Stimulated activated CD8-positive, alpha-beta memory T cell treated with anti-CD3 and anti-CD28 coated beads, Interleukin-7, amount 100 ng/mL, for 24 hours (primary cell): ENCODE measurements around the gene STRN.

Source experiments
- DNase-seq: peaks from one replicate; pipeline ENCODE4 v3.0.0-alpha.2; 2020; ENCODE audit warnings: low read depth

The STRN gene

DNA sequence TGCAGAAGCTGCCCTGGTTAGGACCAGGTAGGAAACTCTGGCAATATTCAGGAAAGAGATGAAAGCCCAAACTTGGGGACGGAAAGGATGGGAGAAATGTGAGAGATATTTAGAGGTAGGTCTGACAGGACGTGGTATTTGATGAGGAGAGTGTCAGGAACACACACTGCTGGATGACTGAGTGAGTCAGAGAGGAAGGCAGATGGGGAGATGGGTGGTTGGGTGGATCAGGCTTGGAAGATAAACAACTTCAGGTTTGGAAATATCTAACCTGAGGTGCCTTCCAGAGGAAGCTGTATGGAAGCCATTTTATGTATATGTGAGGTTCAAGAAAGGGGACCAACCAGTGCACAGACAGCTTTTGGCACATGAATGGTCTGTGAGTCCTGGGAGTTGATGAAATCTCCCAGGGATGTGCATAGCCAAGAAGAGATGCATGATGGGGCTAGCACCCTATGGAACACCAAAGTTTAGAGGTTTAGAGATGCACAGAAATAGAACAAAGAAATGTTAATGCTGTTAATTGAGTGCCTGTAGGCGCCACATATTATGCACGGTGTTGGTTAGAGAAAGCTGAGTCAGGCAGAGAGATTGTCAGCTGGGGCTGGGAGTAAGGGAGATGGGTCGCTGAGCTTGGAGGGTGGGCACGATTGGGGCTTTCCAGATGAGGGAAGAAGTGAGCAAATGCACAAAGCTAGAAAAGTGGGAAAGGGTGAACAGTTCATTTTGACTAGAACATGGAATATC, 168.8 kb downstream of the STRN start:
- no peak for DNase-seq
